TTC549 (cell line): ENCODE measurements around the gene PRKAG2.

Source experiments
- FAIRE-seq: peaks from 2 replicates; lab custom pipeline; 2012; peaks lifted over from hg19 to GRCh38; lab: Jason Lieb, UNC

The PRKAG2 gene

DNA sequence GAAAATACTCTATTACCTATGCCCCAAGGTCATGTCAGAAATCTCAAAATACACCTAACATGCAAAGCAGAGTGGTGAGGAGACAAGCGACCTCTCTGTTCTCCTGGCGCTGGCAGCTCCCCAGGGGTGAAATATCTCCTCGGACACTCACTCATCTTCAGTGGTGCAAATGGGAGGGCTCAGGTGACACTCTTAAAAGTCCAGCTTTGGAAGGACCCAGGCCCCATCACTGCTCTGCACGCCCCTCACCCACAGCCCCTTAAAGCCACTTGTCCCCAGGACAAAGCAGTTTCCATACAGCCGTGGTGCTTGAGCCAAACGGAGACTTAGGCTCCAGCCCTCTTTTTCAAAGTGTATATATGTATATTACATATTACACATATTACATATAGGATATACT, 12.4 kb downstream of the PRKAG2 start:
- no peak for FAIRE-seq

DNA sequence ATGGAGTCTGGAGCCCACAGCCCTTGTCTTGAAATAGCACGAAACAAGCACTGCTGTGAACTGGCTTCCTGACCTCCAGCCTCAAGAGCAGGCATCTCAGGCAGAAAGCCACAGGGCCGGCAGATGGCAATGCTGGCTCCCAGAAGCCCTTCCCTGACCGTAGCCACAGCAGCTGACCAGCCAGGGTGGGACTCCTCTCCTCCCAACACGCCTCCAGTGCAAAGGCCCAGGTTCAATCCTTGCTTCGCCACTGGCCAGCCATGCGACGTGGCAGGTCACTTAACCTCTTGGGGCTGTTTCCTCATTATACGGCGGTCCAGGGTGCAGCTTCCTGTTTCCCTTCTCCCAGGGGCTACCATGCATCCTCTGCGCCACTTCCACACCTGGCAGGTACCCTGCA, 12.8 kb downstream of the PRKAG2 start:
- FAIRE-seq, result no peak

DNA sequence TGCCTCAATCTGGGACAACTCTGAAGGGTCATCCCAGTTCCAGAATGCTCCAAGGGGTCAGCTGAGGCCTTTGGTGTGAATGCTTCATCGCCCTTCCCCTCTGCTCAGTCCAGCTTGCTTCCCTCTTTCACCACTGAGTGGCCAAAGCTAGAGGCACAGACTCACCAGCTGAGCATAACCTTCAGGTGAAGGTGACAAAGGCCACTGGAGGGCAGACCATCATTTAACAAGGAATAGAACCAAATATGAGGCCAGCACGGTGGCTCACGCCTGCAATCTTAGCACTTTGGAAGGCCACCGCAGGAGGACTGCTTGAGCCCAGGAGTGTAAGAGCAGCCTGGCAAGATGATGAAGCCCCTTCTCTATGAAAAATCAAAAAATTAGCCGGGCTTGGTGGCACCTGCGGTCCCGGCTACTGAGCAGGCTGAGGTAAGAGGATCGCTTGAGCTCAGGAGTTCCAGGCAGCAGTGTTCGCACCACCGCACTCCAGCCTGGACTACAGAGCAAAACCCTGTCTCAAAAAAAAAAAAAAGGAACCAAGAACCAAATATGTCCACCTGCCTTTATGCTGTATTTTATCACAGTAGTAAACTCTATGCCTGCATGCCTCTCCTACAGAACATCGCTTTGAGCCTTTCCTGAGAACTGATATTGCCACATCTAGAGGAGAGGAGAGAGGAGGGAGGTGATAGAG, 13.4 kb downstream of the PRKAG2 start:
- FAIRE-seq, result no peak

DNA sequence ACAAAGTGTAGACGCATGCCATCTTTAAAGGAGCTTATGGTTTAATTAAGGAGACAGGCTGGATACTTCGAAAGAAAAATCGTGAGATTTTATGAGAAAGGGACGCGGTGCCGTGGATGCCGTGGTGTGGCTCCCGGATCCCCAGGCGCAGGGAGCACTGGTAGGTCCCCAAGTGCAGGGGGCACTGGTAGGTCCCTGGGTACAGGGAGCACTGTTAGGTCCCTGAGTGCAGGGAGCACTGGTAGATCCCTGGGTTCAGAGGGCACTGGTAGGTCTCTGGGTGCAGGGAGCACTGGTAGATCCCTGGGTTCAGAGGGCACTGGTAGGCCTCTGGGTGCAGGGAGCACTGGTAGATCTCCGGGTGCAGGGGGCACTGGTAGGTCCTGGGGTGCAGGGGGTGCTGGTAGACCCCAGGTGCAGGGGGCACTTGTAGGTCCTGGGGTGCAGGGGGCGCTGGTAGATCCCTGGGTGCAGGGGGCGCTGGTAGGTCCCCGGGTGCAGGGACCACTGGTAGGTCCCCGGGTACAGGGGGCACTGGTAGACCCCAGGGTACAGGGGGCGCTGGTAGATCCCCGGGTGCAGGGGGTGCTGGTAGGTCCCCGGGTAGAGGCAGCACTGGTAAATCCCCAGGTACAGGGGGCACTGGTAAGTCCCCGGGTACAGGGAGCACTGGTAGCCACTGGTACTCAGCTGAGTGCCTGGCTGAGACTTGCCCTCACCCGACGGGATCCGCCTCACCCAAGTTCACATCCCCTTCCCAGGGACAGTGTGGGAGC, 14.1 kb downstream of the PRKAG2 start:
- no peak for FAIRE-seq

DNA sequence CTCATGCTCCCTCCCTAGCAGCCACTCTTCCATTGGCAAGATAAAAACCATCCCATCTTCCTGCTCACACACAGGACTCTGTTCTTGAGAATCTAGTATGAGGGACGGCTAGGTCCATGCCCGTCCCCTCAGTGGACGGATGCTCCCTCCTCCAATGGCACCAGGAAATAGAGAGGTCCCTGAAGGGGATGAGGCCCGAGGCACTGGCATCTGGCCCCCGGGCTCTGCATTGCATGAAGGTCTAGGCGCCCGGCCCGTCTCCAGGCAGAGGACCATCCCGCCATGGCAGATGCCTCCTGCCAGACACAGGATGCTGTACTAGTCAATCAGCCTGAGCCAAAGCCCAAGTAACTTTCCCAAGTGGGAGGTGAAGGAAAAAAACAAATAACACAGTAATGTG, 15.0 kb downstream of the PRKAG2 start:
- no peak for FAIRE-seq

DNA sequence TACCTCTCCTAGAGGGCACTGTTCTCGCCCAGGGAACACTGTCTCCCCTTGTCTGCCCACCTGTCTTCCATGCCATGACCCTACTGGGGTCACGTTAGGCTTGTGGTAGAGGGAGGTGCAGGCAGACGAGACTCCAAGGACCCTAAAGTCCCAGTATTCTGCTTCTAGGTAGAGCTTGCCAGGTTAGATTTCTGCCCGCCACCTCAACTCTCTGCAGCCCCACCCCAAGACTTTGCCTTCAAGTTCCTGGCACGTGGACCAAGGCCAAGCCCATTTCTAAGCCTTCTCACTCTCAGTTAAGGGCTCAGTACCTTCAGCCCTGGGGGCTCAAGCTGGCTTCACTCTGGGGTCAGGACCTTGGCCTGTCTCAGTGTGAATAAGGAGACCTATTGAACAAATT, 16.1 kb downstream of the PRKAG2 start:
- FAIRE-seq, result no peak

DNA sequence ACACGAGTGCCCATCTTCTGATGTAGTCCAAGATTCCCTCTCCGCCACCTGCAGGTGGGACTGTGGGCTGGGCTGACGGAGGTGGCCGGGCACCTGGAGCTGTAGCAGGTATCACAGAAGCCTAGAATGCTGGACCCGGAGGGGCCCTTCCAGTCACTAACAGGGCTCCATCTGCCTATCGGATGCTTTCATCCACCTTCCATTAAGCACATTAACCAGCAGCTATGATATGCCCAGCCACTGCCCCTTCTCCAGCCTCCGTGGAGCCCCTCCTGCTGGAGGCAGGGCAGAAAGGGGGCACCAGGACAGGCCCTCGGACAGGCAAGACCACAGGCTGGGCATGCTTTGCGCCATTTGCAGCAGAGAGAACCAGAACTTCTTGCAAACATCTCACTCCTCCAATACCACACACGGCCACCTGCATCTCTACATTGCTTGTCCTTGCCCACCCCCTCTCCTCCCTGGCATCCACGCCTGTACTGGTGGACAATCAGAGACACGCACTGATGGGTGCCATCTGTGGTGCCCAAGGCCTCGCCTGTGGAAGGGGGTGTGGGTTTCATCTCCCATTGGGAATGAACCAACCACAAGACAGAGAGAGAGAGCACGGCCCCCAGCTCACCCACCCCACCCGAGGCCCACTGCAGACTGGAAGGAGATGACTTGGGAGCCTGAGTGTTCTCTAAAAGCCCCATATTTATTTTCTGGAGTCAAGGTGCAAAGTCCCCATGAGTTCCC, 16.8 kb downstream of the PRKAG2 start:
- no peak for FAIRE-seq

DNA sequence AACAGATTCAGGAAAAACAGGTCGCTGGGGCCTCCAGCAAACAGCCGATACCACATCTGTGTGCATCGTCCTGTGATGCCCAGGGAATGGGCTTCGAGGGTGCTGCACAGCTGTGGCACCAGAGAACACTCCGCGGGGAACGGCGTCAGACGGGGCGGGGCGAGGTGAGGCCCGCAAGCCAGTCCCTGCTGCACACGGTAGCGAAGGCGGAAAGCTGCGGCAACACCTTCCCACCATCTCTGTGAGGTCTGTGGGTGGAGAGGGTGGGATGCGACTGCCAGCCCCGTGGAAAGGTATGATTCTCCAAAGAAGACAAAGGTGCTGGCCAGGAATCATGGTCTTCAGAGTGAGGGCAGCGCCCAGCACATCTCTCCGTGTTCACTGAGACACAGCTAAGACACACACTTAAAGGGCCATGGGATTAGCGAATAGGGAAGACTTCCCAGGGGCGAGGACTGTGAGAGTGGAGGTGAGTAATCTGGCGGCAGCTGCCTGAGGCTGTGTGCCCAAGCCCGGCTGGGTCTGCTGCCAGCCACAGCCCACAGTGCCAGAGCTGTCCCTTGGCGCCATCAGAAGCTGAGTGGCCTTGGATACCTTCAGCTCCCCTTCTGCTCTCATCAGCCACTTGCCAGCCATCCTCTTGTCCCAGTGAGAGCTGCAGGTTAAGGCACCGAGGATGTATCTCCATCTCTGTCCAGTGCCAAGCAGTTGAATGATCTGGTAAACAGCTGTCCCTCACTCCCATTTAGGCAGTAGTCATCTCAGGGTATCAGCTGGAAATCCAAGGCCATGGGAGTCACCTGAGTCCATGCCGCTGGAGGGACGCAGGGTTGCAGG, 17.6 kb downstream of the PRKAG2 start:
- FAIRE-seq, result no peak

DNA sequence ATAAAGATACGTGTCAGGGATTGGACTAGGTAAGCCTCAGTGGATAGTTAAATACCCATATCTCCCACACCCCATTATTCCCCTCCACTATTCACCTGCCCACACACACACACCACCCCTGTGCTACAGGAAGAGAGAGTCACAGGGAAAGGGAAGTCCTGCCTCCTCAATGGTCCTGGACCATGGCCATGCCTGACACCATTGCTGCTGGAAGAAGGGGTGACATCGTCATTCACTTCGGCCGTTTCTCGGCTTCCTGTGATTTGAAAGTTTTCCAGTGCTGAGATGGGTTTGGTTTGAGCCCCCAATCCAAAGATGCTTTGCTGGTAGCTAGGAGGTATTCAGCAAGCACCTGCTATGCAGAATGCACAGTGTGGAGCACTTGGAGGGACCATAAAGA, 18.5 kb downstream of the PRKAG2 start:
- FAIRE-seq, result no peak

DNA sequence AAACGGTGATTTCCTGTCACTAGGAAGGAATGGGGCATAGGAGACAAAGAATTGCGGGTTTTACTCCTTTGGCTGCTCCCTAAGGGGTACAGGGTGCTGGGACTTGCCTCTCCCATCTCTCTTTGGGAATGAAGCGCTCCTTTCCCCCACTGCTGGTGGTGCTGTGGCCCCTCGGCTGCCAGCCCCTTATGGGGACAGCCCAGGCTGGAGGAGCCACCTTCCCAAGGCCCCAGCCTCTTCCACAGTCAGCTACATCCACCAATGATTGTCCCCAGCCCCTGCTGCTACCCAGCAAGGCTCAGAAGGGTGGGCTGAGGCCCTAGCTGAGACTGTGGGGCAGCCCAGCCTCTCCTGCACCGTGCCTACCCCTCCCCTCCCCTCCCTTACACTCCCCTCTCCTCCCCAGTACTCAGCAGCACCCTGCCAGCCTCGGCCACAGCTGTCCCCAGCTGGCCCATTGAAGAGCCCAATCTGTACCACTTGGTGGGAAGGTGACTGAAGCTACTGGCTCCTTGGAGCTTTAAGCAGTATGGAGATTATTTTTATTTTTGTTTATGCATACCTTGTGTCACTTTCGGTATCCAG, 19.0 kb downstream of the PRKAG2 start:
- FAIRE-seq, result no peak

DNA sequence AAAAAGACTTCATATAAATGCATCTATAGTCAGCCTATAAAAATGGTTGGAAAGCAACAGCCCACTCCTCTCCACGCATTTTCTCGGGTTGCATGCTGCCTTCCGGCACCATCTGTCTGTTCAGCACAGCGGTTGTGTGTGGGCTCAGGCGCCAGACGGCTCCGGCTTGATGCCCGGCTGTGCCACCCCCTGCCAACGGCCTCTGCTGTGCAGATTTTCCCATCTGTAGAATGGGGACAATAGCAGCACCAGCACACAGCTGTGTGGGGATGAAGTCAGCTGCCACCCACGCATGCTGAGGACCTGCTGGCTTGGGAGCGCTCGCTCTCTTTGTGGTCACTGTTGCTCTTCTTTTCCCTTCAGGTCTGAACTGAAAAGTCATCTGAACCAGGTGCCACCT, 19.5 kb downstream of the PRKAG2 start:
- no peak for FAIRE-seq

DNA sequence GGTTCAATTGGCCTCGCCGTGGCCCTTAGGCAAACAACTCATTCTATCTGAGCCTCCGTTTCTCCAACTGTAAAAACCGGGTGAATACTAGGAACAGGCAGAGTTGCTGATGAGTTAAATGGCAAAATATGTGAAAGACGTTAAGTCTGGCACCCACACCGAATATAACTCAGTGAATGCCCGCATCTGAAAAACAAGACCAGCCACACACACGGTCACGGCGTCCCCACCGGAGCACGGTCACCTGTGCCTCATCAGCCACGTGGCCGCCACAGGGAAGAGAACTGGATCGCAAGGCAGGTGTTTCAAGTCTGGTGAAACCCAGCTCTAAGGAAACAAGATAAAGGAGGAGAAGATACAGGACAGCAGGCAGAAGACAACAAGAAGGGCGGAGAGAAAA, 20.4 kb downstream of the PRKAG2 start:
- no peak for FAIRE-seq

DNA sequence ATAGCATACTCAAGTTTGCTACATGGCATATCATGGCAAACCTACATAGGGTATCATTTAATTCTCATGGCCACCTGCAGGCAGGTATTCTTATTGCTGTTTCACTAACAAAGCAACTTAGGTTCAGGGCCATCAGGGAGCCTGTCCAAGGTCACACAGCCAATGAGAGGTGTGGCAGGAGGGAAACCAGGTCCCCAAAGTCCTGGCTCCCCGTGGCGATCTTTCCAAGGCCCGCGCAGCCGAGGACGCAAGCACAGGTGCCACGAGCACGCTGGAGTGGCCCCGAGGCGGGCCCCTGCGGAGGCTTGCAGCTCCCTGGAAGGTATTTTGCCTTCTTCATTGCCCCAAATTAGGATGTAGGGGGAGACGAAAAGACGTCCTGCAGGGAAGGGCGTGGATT, 20.8 kb downstream of the PRKAG2 start:
- FAIRE-seq, result no peak

DNA sequence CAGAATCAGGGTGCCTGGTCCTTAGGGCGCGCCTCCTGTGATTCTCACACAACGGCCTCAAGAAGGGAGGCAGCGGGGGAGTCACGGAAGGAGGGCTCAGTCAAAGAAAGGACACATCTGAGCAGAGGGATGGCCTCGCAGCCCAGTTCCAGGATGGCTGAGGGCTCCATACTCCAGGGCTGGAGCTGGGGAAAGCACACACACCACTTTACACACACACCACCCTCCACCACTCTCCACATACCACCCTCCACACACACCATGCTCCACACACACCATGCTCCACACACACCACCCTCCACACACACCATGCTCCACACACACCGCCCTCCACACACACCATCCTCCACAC, 22.2 kb downstream of the PRKAG2 start:
- FAIRE-seq, result no peak

DNA sequence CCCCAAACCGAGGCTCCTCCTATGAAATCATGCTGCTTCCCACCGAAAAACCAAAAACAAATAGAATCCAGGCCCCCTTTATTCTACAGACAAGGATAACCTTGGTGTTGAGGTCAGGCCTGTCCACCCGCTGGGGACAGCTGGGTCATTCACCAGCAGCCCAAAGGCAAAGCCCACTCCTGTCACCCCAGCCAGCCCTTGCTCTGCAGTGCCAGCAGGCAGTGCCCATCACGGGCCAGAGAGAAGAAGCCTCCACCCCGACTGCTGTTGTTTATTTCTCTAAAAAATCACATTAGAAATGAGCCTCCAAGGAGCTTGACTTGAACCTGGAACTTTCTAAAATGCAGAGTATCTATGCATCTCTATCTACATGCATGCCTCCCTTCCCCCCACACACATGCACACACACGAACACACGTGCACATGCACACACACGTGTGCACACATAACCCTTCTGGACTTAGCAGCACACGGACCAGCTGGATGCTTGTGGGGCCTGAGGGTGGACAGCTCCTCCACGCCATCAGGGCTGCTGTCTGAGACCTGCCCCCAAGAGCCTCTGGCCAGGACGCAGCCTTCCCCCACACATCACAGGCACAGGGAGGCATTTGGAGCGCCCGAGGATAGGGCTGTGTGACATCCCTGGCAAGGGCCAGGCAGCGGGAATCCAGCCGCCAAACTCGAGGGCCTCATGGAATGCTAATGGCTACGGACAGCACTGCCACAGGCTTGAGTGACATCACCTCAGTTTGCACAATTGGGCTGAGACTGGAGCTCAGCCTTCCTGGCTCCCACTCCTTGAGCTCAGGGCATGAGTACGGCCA, 22.8 kb downstream of the PRKAG2 start:
- FAIRE-seq, result no peak

DNA sequence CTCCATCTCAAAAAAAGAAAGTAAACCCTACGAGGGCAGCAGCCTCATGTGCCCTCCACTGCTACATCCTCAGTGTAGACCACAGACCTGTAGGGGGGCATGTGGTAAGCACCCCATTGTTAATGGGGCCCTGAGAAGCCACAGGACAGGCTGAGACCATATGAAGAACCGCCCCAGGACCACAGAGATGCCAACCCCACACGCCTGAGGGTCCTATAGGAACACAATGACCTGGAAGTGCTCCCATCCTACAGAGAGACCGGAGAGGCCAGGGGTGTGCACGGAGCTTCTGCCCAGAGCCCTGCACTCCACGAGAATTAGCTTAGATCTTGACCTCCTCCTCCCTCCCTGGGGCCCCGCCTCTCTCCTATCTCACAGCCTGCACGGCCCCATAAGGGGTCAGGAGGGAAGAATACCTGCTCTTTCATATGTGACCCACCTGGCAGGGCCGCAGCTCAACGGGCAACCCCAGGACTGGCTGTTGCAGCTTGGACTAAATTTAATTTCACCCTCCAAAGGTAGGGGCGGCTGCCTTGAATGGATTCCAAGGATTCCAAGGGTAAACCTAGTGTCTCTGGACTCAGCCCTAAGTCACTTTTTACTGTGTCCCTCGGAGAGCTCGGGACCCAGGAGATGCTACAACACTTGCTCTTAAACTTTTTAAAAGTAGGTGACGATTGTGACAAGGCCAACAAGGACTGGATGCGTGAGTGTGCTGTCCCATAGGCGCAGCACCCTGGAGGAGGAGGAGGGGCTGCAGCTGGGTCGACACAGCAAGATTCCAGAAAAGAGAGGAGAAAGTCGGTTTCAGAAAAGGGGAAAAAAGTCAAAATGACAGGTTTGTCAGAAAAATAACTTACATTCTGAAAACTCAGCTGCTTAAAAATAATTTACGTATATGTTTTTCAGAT, 24.2 kb downstream of the PRKAG2 start:
- no peak for FAIRE-seq

DNA sequence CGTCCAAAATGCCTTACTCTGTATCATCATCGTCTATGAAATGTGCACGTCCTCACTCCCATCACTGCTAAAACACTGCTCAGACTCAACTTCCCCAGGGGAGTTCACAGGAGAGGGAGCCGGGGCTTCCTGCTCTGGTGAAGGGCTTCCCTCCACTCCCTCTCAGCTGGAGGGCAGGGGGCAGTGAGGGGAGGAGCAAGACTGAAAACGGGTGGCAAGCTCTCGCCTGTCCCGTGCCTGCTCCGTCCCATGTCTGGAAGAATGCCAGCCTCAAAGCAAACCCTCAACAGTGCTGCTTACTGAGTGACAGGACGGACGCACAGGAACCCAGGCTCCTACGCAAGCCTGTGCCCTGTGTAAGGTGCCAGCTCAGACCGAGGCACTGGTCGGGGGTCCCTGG, 25.1 kb downstream of the PRKAG2 start:
- no peak for FAIRE-seq

DNA sequence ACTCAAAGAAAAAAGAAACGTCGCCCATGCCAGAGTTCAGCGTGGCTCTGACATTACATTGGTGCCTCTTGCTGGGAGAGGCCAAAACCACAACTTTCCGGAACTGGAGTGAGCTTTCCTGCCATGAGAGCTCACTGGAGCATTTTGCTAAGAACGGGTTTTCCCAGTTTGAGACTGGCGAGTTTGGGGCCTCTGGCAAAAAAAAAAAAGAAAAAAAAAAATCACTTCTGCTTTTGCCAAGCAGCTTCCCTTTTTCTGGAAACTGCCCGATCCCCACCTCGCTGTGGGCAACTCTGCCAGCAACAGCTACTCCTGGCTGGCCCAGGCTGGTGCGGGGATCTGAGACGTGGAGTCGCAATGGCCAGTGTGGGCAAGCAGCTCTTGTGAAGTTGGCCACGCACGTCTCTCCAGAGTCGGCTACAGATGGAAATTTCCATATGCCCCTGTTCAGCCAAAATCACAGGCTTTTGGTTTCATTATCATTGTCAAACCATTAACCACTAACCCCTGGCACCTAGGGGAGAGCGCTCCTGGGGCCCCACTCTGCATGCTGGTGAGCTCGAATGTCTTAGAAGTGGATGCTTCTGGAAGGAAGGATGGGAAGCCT, 25.7 kb downstream of the PRKAG2 start:
- no peak for FAIRE-seq

DNA sequence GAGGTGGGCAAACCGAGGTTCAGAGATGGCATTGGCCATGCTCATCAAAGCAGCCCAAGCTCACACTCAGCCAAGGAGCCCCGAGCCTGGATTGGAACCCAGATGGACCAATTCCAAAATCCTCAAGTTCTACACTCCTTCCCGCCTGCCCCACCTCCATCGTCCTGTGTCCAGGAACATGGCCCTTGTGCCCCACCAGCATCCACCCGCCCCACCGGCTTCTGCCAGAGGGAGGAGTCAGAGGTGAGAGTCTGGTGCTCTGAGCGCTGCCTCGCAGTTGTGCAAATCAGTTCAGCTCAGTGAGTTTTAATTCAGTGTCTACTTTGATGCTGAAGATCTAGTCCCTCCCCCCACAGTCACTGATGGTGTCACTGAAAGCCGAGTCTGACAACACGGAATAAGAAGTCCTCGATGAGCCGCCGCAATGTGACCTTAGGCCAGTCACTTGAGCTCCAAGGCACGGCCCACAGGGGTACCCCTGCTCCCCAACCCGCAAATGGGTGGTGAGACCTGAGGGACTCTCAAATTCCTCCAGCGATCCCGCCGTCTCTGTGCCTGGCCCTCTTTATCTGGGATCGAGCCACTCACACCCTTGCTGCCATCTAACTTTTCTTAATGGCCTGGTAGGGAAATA, 26.3 kb downstream of the PRKAG2 start:
- no peak for FAIRE-seq
